ENCODE data around the gene EXOSC6.
"Not testable (repeated sequence)": the region's sequence is repeated elsewhere in the genome, so short reads cannot be mapped to it uniquely, and the experiment has no call there.

The EXOSC6 gene

DNA sequence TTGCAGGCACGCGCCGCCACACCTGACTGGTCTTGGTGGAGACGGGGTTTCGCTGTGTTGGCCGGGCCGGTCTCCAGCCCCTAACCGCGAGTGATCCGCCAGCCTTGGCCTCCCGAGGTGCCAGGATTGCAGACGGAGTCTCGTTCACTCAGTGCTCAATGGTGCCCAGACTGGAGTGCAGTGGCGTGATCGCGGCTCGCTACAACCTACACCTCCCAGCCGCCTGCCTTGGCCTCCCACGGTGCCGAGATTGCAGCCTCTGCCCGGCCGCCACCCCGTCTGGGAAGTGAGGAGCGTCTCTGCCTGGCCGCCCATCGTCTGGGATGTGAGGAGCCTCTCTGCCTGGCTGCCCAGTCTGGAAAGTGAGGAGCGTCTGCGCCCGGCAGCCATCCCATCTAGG lies 47.7 kb downstream of the EXOSC6 start:
- H2AFZ ChIP-seq (ENCODE audit: low read depth, low read length); H3K4me1 ChIP-seq (ENCODE audit: insufficient read depth, low read length); H3K27ac ChIP-seq (ENCODE audit: low read length); H3K27me3 ChIP-seq (ENCODE audit: insufficient read depth, low read length, poor library complexity); H3K9ac ChIP-seq (ENCODE audit: low read depth, low read length); H3K4me2 ChIP-seq (ENCODE audit: insufficient read depth, low read length); H3K9me3 ChIP-seq (ENCODE audit: insufficient read depth, low read length, severe bottlenecking); ATAC-seq (ENCODE audit: insufficient read depth, low read depth); H3K4me3 ChIP-seq (ENCODE audit: low read depth in 1 of 2, low read length in 2 of 2); H4K20me1 ChIP-seq (ENCODE audit: insufficient read depth, low read length); DNase-seq; H3K36me3 ChIP-seq (ENCODE audit: insufficient read depth, low read length); H3K79me2 ChIP-seq (ENCODE audit: insufficient read depth, low read length): not testable (repeated sequence)

DNA sequence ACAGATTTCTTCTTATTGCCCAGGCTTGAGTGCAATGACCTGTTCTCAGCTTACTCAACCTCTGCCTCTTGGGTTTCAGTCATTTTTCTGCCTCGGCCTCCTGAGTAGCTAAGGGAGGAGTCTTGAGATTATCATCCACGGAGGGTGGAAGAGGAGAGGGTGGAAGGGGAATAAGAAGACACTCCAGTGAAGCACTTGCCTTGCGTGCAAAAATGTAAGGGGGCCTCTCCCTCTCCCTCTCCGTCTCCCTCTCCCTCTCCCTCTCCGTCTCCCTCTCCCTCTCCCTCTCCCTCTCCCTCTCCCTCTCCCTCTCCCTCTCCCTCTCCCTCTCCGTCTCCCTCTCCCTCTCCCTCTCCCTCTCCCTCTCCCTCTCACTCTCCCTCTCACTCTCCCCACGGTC lies 48.2 kb downstream of the EXOSC6 start:
- not testable (repeated sequence) for H3K4me1 ChIP-seq (ENCODE audit: insufficient read depth, low read length); H3K4me2 ChIP-seq (ENCODE audit: insufficient read depth, low read length); ATAC-seq (ENCODE audit: insufficient read depth, low read depth); H3K9me3 ChIP-seq (ENCODE audit: insufficient read depth, low read length, severe bottlenecking); H3K9ac ChIP-seq (ENCODE audit: low read depth, low read length); H3K36me3 ChIP-seq (ENCODE audit: insufficient read depth, low read length); H2AFZ ChIP-seq (ENCODE audit: low read depth, low read length); H3K27ac ChIP-seq (ENCODE audit: low read length); DNase-seq; H3K27me3 ChIP-seq (ENCODE audit: insufficient read depth, low read length, poor library complexity); H3K79me2 ChIP-seq (ENCODE audit: insufficient read depth, low read length); H3K4me3 ChIP-seq (ENCODE audit: low read depth in 1 of 2, low read length in 2 of 2); H4K20me1 ChIP-seq (ENCODE audit: insufficient read depth, low read length)

DNA sequence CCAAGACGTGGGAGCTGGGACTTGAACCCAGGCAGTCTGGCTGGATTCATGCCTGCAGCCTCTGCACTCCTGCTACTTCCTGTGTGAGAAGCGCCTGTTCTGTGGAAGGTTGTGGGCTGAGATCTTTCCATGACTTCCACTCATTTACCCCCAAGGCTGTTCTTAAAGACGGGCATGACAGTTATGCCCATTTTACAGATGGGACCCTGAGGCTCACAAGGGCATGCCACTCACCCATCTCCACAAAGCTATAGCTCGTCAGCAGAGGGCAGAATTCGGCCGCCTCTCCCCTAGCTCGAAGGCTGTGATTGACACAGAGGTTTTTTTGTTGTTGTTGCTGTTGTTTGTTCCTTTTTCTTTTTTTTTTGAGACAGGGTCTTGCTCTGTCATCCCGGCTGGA lies 51.7 kb downstream of the EXOSC6 start:
- H3K79me2 ChIP-seq (ENCODE audit: insufficient read depth, low read length); DNase-seq; H3K4me1 ChIP-seq (ENCODE audit: insufficient read depth, low read length); H4K20me1 ChIP-seq (ENCODE audit: insufficient read depth, low read length); H3K9ac ChIP-seq (ENCODE audit: low read depth, low read length); H3K4me2 ChIP-seq (ENCODE audit: insufficient read depth, low read length); ATAC-seq (ENCODE audit: insufficient read depth, low read depth); H3K36me3 ChIP-seq (ENCODE audit: insufficient read depth, low read length); H3K27ac ChIP-seq (ENCODE audit: low read length); H3K9me3 ChIP-seq (ENCODE audit: insufficient read depth, low read length, severe bottlenecking); H3K4me3 ChIP-seq (ENCODE audit: low read depth in 1 of 2, low read length in 2 of 2); H2AFZ ChIP-seq (ENCODE audit: low read depth, low read length); H3K27me3 ChIP-seq (ENCODE audit: insufficient read depth, low read length, poor library complexity): not testable (repeated sequence)

DNA sequence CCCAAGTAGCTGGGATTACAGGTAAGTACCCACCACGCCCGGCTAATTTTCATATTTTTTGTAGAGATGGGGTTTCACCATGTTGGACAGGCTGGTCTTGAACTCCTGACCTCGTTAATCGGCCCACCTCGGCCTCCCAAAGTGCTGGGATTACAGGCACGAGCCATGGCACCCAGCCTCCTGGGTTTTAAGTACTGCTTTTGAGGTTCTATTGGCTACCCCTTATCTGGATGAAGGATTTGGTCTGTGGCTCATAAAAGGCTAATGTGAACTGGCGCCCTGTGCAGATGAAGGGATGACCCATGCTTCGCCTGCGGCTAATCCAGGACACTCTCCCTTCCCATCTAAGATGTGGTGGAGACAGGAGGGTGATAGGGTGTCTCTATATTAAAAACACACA lies 52.6 kb downstream of the EXOSC6 start:
- DNase-seq, result not testable (repeated sequence)

DNA sequence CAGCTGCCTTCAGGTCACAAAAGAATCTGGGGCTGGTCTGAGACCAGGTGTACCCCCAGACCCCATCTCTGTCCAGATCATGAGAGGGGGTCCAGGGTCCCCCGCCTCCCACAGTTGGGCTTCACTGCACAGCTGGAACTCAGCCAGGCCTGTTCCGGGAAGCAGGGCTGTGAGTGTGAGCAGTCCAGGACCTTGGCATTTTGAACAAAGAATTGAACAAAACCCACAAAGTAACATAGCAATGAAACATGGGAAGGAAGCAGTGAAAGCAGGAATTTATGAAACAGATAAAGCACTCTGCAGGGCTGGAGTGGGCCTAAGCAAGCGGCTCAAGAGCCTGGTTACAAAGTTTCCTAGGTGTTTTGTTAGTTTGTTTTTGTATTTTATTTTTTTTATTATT lies 53.1 kb downstream of the EXOSC6 start:
- H3K27ac ChIP-seq (ENCODE audit: low read length); H3K9ac ChIP-seq (ENCODE audit: low read depth, low read length); H3K4me2 ChIP-seq (ENCODE audit: insufficient read depth, low read length); H3K4me1 ChIP-seq (ENCODE audit: insufficient read depth, low read length); H3K9me3 ChIP-seq (ENCODE audit: insufficient read depth, low read length, severe bottlenecking); H3K36me3 ChIP-seq (ENCODE audit: insufficient read depth, low read length); H3K27me3 ChIP-seq (ENCODE audit: insufficient read depth, low read length, poor library complexity); H3K4me3 ChIP-seq (ENCODE audit: low read depth in 1 of 2, low read length in 2 of 2); DNase-seq; H2AFZ ChIP-seq (ENCODE audit: low read depth, low read length); H4K20me1 ChIP-seq (ENCODE audit: insufficient read depth, low read length); ATAC-seq (ENCODE audit: insufficient read depth, low read depth); H3K79me2 ChIP-seq (ENCODE audit: insufficient read depth, low read length): not testable (repeated sequence)

More for the DNA sequence above, 52.6 kb downstream of the EXOSC6 start:
- H3K79me2 ChIP-seq (ENCODE audit: insufficient read depth, low read length); H3K4me2 ChIP-seq (ENCODE audit: insufficient read depth, low read length); H3K4me1 ChIP-seq (ENCODE audit: insufficient read depth, low read length); H3K36me3 ChIP-seq (ENCODE audit: insufficient read depth, low read length); H2AFZ ChIP-seq (ENCODE audit: low read depth, low read length); H3K27me3 ChIP-seq (ENCODE audit: insufficient read depth, low read length, poor library complexity); H3K27ac ChIP-seq (ENCODE audit: low read length); H3K4me3 ChIP-seq (ENCODE audit: low read depth in 1 of 2, low read length in 2 of 2); ATAC-seq (ENCODE audit: insufficient read depth, low read depth); H3K9ac ChIP-seq (ENCODE audit: low read depth, low read length); H4K20me1 ChIP-seq (ENCODE audit: insufficient read depth, low read length); H3K9me3 ChIP-seq (ENCODE audit: insufficient read depth, low read length, severe bottlenecking): not testable (repeated sequence)

DNA sequence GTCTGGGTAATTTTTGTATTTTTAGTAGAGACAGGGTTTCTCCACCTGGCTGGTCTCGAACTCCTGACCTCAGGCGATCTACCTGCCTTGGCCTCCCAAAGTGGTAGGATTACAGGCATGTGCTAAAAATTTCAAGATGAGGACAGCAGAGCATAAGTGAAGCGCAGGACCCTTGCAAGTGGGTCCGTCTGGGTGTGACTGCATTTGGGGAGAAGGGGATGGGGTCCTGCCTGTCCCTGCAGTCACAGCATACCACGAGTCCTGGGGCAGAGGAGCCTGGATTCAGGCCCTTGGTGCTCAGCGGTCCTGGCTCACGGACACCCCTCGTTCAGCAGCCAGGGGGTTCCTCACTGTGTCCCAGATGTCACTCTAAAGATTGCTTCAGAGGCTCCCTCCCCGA lies 53.5 kb downstream of the EXOSC6 start:
- H3K36me3 ChIP-seq (ENCODE audit: insufficient read depth, low read length); DNase-seq; H4K20me1 ChIP-seq (ENCODE audit: insufficient read depth, low read length); H3K27ac ChIP-seq (ENCODE audit: low read length); H3K4me2 ChIP-seq (ENCODE audit: insufficient read depth, low read length); ATAC-seq (ENCODE audit: insufficient read depth, low read depth); H3K9ac ChIP-seq (ENCODE audit: low read depth, low read length); H3K4me1 ChIP-seq (ENCODE audit: insufficient read depth, low read length); H3K27me3 ChIP-seq (ENCODE audit: insufficient read depth, low read length, poor library complexity); H3K79me2 ChIP-seq (ENCODE audit: insufficient read depth, low read length); H3K4me3 ChIP-seq (ENCODE audit: low read depth in 1 of 2, low read length in 2 of 2); H2AFZ ChIP-seq (ENCODE audit: low read depth, low read length); H3K9me3 ChIP-seq (ENCODE audit: insufficient read depth, low read length, severe bottlenecking): not testable (repeated sequence)

DNA sequence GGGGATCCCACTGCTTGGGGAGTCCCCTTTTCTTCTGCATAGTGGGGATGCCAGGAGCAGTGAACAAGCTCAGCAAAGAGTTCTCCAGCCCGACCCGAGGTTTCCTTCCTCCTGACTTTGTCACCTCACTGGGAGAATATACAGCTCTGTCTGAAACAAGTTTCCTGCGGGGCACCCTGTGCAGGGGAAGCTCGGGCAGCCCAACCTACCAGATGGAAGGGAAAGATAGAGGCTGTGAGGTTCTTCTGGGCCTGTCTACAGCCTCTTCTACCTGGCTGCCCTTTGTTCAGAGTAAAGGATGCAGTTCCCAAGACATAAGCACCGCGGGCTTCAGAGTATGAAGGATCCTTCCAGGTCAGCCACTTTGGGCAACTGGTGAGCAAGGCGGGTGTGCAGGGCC lies 54.1 kb downstream of the EXOSC6 start:
- not testable (repeated sequence) for H4K20me1 ChIP-seq (ENCODE audit: insufficient read depth, low read length); H3K4me2 ChIP-seq (ENCODE audit: insufficient read depth, low read length); DNase-seq; H3K9ac ChIP-seq (ENCODE audit: low read depth, low read length); ATAC-seq (ENCODE audit: insufficient read depth, low read depth); H3K9me3 ChIP-seq (ENCODE audit: insufficient read depth, low read length, severe bottlenecking); H3K27ac ChIP-seq (ENCODE audit: low read length); H3K4me3 ChIP-seq (ENCODE audit: low read depth in 1 of 2, low read length in 2 of 2); H3K79me2 ChIP-seq (ENCODE audit: insufficient read depth, low read length); H3K4me1 ChIP-seq (ENCODE audit: insufficient read depth, low read length); H2AFZ ChIP-seq (ENCODE audit: low read depth, low read length); H3K36me3 ChIP-seq (ENCODE audit: insufficient read depth, low read length); H3K27me3 ChIP-seq (ENCODE audit: insufficient read depth, low read length, poor library complexity)

Data from DND-41 (cell line).